GM19035 (cell line): ENCODE data around the gene TBX15.

ENCODE experiments used
- ATAC-seq: cut with Tn5 transposase; IDR thresholded peaks from one replicate; pipeline ENCODE4 v1.9.1; 2021; ENCODE audit not compliant: unreplicated experiment

TBX15 gene

GRCh38 chr1:119002028-119002686 is 14.0 kb upstream of the TBX15 start:
- ATAC-seq, result no peak

- no peak for ATAC-seq
Measured at GRCh38 chr1:119001181-119002027, 13.3 kb upstream of the TBX15 start.

GRCh38 chr1:119000371-119001180 is 12.4 kb upstream of the TBX15 start:
- ATAC-seq, result no peak

GRCh38 chr1:118999348-119000071 is 11.4 kb upstream of the TBX15 start:
- ATAC-seq, result no peak

- no peak for ATAC-seq
Measured at GRCh38 chr1:118998171-118998570, 10.0 kb upstream of the TBX15 start.

- ATAC-seq, result no peak
Measured at GRCh38 chr1:118997225-118997624, 9.1 kb upstream of the TBX15 start.

GRCh38 chr1:118995312-118996016 is 7.3 kb upstream of the TBX15 start:
- ATAC-seq, result no peak

- no peak for ATAC-seq
Measured at GRCh38 chr1:118993700-118994026, 5.5 kb upstream of the TBX15 start.

- no peak for ATAC-seq
Measured at GRCh38 chr1:118992868-118993699, 4.9 kb upstream of the TBX15 start.

GRCh38 chr1:118992237-118992825 is 4.2 kb upstream of the TBX15 start:
- no peak for ATAC-seq

GRCh38 chr1:118991448-118991847 is 3.3 kb upstream of the TBX15 start:
- ATAC-seq, result no peak

GRCh38 chr1:118990513-118991152 is 2.5 kb upstream of the TBX15 start:
- no peak for ATAC-seq

GRCh38 chr1:118989878-118990378 is 1.8 kb upstream of the TBX15 start:
- ATAC-seq, result no peak

- ATAC-seq, result no peak
Measured at GRCh38 chr1:118989006-118989815, 1.1 kb upstream of the TBX15 start.

- no peak for ATAC-seq
Measured at GRCh38 chr1:118987468-118988185, 516 bp downstream of the TBX15 start.

GRCh38 chr1:118986555-118987467 is 1.3 kb downstream of the TBX15 start:
- no peak for ATAC-seq
